IPS DF 6.9 (cell line): Measurements from ENCODE around the gene NOS1.

Experiments used
- DNase-seq: peaks from one replicate; pipeline ENCODE4 v3.0.0-alpha.2; 2013; ENCODE audit warnings: low read depth, low spot score
- H3K27ac ChIP-seq: one replicate; pipeline ENCODE4 v1.5.1; 2013; ENCODE audit warnings: low read length, control low read depth
- H3K27me3 ChIP-seq: 2 replicates; pipeline ENCODE4 v1.6.1; 2013; ENCODE audit warnings: mild to moderate bottlenecking, low read length; ENCODE audit not compliant: control insufficient read depth, insufficient read depth
- H3K36me3 ChIP-seq: 2 replicates; pipeline ENCODE4 v1.6.1; 2013; ENCODE audit warnings: low read length; ENCODE audit not compliant: control insufficient read depth, insufficient read depth
- H3K4me1 ChIP-seq: 2 replicates; pipeline ENCODE4 v1.6.1; 2013; ENCODE audit warnings: low read length; ENCODE audit not compliant: control insufficient read depth, insufficient read depth
- H3K4me3 ChIP-seq: 2 replicates; pipeline ENCODE4 v1.5.1; 2013; ENCODE audit warnings: mild to moderate bottlenecking, low read length
- H3K9me3 ChIP-seq: 2 replicates; pipeline ENCODE4 v1.6.1; 2013; ENCODE audit warnings: low read length, inconsistent platforms; ENCODE audit not compliant: control insufficient read depth, insufficient read depth
- WGBS: extraction: QIAGEN DNeasy Blood & Tissue Kit; methylation state at CpG from one replicate; pipeline ENCODE4 v1.1.7; 2013; ENCODE audit warnings: mixed read lengths, missing lambda C conversion rate; ENCODE audit not compliant: insufficient read length, insufficient coverage; 5-methylcytosine and 5-hydroxymethylcytosine counted together

Gene NOS1

GRCh38 chr12:117279606-117280005, 81.8 kb downstream of the NOS1 start:
- Histone ChIP-seq H3K27ac (no peak overlapping the region), H3K4me1 (peaks cover 7% of the 10 kb centered on the region), H3K9me3 (no peaks in the 10 kb centered on the region), H3K27me3 (no peaks in the 10 kb centered on the region), H3K36me3 (no peaks in the 10 kb centered on the region), H3K4me3 (no peak overlapping the region)
- peak; percentile 68 for DNase-seq
- WGBS = no CpG with 5 or more reads among the region's 8 CpGs

- Histone ChIP-seq H3K27me3 (no peaks in the 10 kb centered on the region), H3K4me1 (peaks cover 7% of the 10 kb centered on the region), H3K9me3 (no peaks in the 10 kb centered on the region), H3K27ac (no peak overlapping the region), H3K36me3 (no peaks in the 10 kb centered on the region), H3K4me3 (no peak overlapping the region)
- WGBS = no CpG with 5 or more reads among the region's 7 CpGs
- no peak for DNase-seq
Observed at GRCh38 chr12:117277875-117278274, 83.6 kb downstream of the NOS1 start.

- no peak overlapping the region for H3K27ac ChIP-seq
- H3K4me3 ChIP-seq = no peak overlapping the region
- no peaks in the 10 kb centered on the region for H3K27me3 ChIP-seq
- H3K4me1 ChIP-seq = peaks cover 3% of the 10 kb centered on the region
- H3K9me3 ChIP-seq = no peaks in the 10 kb centered on the region
- DNase-seq = no peak
- no CpG with 5 or more reads among the region's 2 CpGs for WGBS
- H3K36me3 ChIP-seq = no peaks in the 10 kb centered on the region
Observed at GRCh38 chr12:117273091-117273490, 88.3 kb downstream of the NOS1 start.

- Histone ChIP-seq H3K4me3 (no peak overlapping the region), H3K4me1 (peaks cover 2% of the 10 kb centered on the region), H3K36me3 (no peaks in the 10 kb centered on the region), H3K27me3 (no peaks in the 10 kb centered on the region), H3K9me3 (no peaks in the 10 kb centered on the region), H3K27ac (no peak overlapping the region)
- WGBS = no CpG with 5 or more reads among the region's 4 CpGs
- DNase-seq = no peak
Observed at GRCh38 chr12:117272690-117273089, 88.7 kb downstream of the NOS1 start.

GRCh38 chr12:117262749-117263148, 98.7 kb downstream of the NOS1 start:
- WGBS = no CpG with 5 or more reads among the region's 3 CpGs
- no peak overlapping the region for H3K27ac ChIP-seq
- no peaks in the 10 kb centered on the region for H3K27me3 ChIP-seq
- no peaks in the 10 kb centered on the region for H3K36me3 ChIP-seq
- no peaks in the 10 kb centered on the region for H3K9me3 ChIP-seq
- H3K4me1 ChIP-seq = no peaks in the 10 kb centered on the region
- no peak for DNase-seq
- no peak overlapping the region for H3K4me3 ChIP-seq

GRCh38 chr12:117261247-117261646, 100.2 kb downstream of the NOS1 start:
- no peaks in the 10 kb centered on the region for H3K9me3 ChIP-seq
- no peaks in the 10 kb centered on the region for H3K4me1 ChIP-seq
- no peaks in the 10 kb centered on the region for H3K36me3 ChIP-seq
- no peak overlapping the region for H3K27ac ChIP-seq
- H3K4me3 ChIP-seq = no peak overlapping the region
- WGBS = no CpG with 5 or more reads among the region's 2 CpGs
- DNase-seq = no peak
- no peaks in the 10 kb centered on the region for H3K27me3 ChIP-seq

GRCh38 chr12:117255386-117255785, 106.0 kb downstream of the NOS1 start:
- Histone ChIP-seq H3K27ac (no peak overlapping the region), H3K36me3 (no peaks in the 10 kb centered on the region), H3K9me3 (no peaks in the 10 kb centered on the region), H3K27me3 (no peaks in the 10 kb centered on the region; the same call in 1 of the 2 replicates), H3K4me1 (no peaks in the 10 kb centered on the region), H3K4me3 (no peak overlapping the region)
- 100% methylated on average over 1 of the region's 4 CpGs for WGBS
- no peak for DNase-seq

GRCh38 chr12:117243488-117243887, 117.9 kb downstream of the NOS1 start:
- H3K9me3 ChIP-seq = no peaks in the 10 kb centered on the region
- 100% methylated on average over 1 of the region's 1 CpG for WGBS
- no peak overlapping the region for H3K27ac ChIP-seq

GRCh38 chr12:117241697-117242096, 119.7 kb downstream of the NOS1 start:
- Histone ChIP-seq H3K9me3 (no peaks in the 10 kb centered on the region), H3K27me3 (no peaks in the 10 kb centered on the region), H3K36me3 (no peaks in the 10 kb centered on the region), H3K4me1 (peaks cover 2% of the 10 kb centered on the region; the same call in 1 of the 2 replicates), H3K27ac (no peak overlapping the region), H3K4me3 (no peak overlapping the region)
- no CpG with 5 or more reads among the region's 9 CpGs for WGBS
- no peak for DNase-seq

More at GRCh38 chr12:117243488-117243887, 117.9 kb downstream of the NOS1 start:
- Histone ChIP-seq H3K27me3 (no peaks in the 10 kb centered on the region), H3K4me3 (no peak overlapping the region), H3K36me3 (no peaks in the 10 kb centered on the region), H3K4me1 (no peaks in the 10 kb centered on the region)
- no peak for DNase-seq

GRCh38 chr12:117240081-117240755, 121.2 kb downstream of the NOS1 start:
- H3K4me3 ChIP-seq = no peak overlapping the region
- H3K4me1 ChIP-seq = peaks cover 3% of the 10 kb centered on the region; the same call in 1 of the 2 replicates
- no peaks in the 10 kb centered on the region for H3K27me3 ChIP-seq
- H3K36me3 ChIP-seq = no peaks in the 10 kb centered on the region
- H3K27ac ChIP-seq = no peak overlapping the region
- no CpG with 5 or more reads among the region's 4 CpGs for WGBS
- H3K9me3 ChIP-seq = no peaks in the 10 kb centered on the region
- DNase-seq = no peak

- Histone ChIP-seq H3K36me3 (no peaks in the 10 kb centered on the region), H3K27me3 (no peaks in the 10 kb centered on the region), H3K4me3 (no peak overlapping the region), H3K4me1 (peaks cover 3% of the 10 kb centered on the region), H3K27ac (no peak overlapping the region), H3K9me3 (no peaks in the 10 kb centered on the region)
- DNase-seq = peak; percentile 87
- no CpG with 5 or more reads among the region's 13 CpGs for WGBS
Observed at GRCh38 chr12:117236456-117237001, 124.9 kb downstream of the NOS1 start.
